K562 (cell line): Measurements from ENCODE around the gene CNGA4. TPM values are rescaled to one million over a fixed set of nuclear protein-coding genes. Genes with fewer than 3 reads are reported as not detected.

Source experiments
- CBFA2T2 ChIP-seq: fragments of 450-650 bp; conservative IDR thresholded peaks from 2 replicates; pipeline ENCODE4 v1.6.1; 2017; ENCODE audit warnings: mild to moderate bottlenecking
- CHD1 ChIP-seq: fragments of 200-600 bp; sonication (generic); IDR thresholded peaks from one replicate; pipeline ENCODE4 v1.6.1; 2012; ENCODE audit warnings: mild to moderate bottlenecking, moderate library complexity, low read length, inconsistent platforms
- ERF ChIP-seq: fragments of 450-650 bp; formaldehyde crosslinking; IDR thresholded peaks from 2 replicates; pipeline ENCODE4 v1.4.0; 2020; ENCODE audit warnings: mild to moderate bottlenecking, mixed read lengths
- IRF9 ChIP-seq: fragments of 450-650 bp; IDR thresholded peaks from 2 replicates; pipeline ENCODE4 v1.6.1; 2016; ENCODE audit warnings: missing biosample characterization, missing genetic modification characterization
- MAFF ChIP-seq: IDR thresholded peaks from 2 replicates; pipeline ENCODE4 v1.6.1; 2012; ENCODE audit warnings: low read length, improper control_type of control experiment
- MCM5 ChIP-seq: fragments of 450-650 bp; IDR thresholded peaks from 2 replicates; pipeline ENCODE4 v1.6.1; 2016; ENCODE audit warnings: low read depth
- MEIS2 ChIP-seq: fragments of 450-650 bp; IDR thresholded peaks from 2 replicates; pipeline ENCODE4 v1.6.1; 2014; ENCODE audit warnings: mild to moderate bottlenecking; ENCODE audit not compliant: partially characterized antibody
- MTA2 ChIP-seq: fragments of 450-650 bp; IDR thresholded peaks from 2 replicates; pipeline ENCODE4 v1.6.1; 2016; ENCODE audit warnings: low read depth
- RAD51 ChIP-seq: fragments of 450-650 bp; IDR thresholded peaks from 2 replicates; pipeline ENCODE4 v1.7.1; 2016; ENCODE audit warnings: low read depth, mild to moderate bottlenecking, borderline replicate concordance
- RBM15 ChIP-seq: fragments of 200-400 bp; formaldehyde crosslinking; IDR thresholded peaks from 2 replicates; pipeline ENCODE4 v1.6.1; 2018; ENCODE audit warnings: mild to moderate bottlenecking, low read length, moderate library complexity; ENCODE audit not compliant: insufficient read depth
- RBM34 ChIP-seq: fragments of 200-400 bp; formaldehyde crosslinking; IDR thresholded peaks from 2 replicates; pipeline ENCODE4 v1.6.1; 2018; ENCODE audit warnings: low read length, borderline replicate concordance; ENCODE audit not compliant: insufficient read depth
- SLC30A9 ChIP-seq: fragments of 250-450 bp; sonication (Bioruptor Pico); IDR thresholded peaks from 2 replicates; pipeline ENCODE4 v1.8.0; 2022; ENCODE audit warnings: mild to moderate bottlenecking, moderate library complexity
- SNIP1 ChIP-seq: fragments of 450-650 bp; IDR thresholded peaks from 2 replicates; pipeline ENCODE4 v1.7.1; 2017; ENCODE audit warnings: low read depth, mild to moderate bottlenecking
- SOX6 ChIP-seq: fragments of 450-650 bp; IDR thresholded peaks from 2 replicates; pipeline ENCODE4 v1.6.1; 2014; ENCODE audit warnings: mild to moderate bottlenecking
- STAT5A ChIP-seq: IDR thresholded peaks from 2 replicates; pipeline ENCODE4 v1.6.1; 2012; ENCODE audit warnings: low read length, inconsistent platforms, borderline replicate concordance
- TAF1 ChIP-seq: IDR thresholded peaks from 2 replicates; pipeline ENCODE4 v1.6.1; 2011; ENCODE audit warnings: mild to moderate bottlenecking, low read length, moderate library complexity; ENCODE audit not compliant: insufficient read depth, control insufficient read depth, severe bottlenecking; ENCODE audit errors: extremely low read depth
- TEAD2 ChIP-seq: fragments of 450-650 bp; IDR thresholded peaks from 2 replicates; pipeline ENCODE4 v1.6.1; 2016; ENCODE audit warnings: missing genetic modification characterization, control low read depth, missing compliant biosample characterization
- TEAD4 ChIP-seq, 2 experiments: sonication (generic) in 1 of 2; formaldehyde crosslinking in 1 of 2; IDR thresholded peaks; 2 replicates each; pipeline versions ENCODE4 v1.6.1 to v1.8.0; 2012 to 2022; ENCODE audit warnings: borderline replicate concordance in 1 of 2, inconsistent platforms in 1 of 2, low read length in 1 of 2, mild to moderate bottlenecking in 1 of 2, missing genetic modification reagents in 1 of 2
- THAP7 ChIP-seq: fragments of 250-450 bp; sonication (Bioruptor Pico); IDR thresholded peaks from 2 replicates; pipeline ENCODE4 v1.5.0; 2021
- TRIM24 ChIP-seq, 2 experiments: fragments of 450-650 bp; IDR thresholded peaks; 2 replicates each; pipeline ENCODE4 v1.6.1; 2016
- ZBTB17 ChIP-seq: fragments of 450-650 bp; formaldehyde crosslinking; IDR thresholded peaks from 2 replicates; pipeline ENCODE4 v1.4.0; 2020; ENCODE audit warnings: mild to moderate bottlenecking
- ZBTB8A ChIP-seq: fragments of 450-650 bp; IDR thresholded peaks from 2 replicates; pipeline ENCODE4 v1.6.1; 2018; ENCODE audit warnings: mild to moderate bottlenecking, moderate library complexity; ENCODE audit not compliant: partially characterized antibody
- ZC3H11A ChIP-seq: IDR thresholded peaks from 2 replicates; pipeline ENCODE4 v1.6.1; 2012; ENCODE audit warnings: low read depth, low read length, improper control_type of control experiment
- ZNF217 ChIP-seq: sonication (generic); formaldehyde crosslinking; IDR thresholded peaks from 2 replicates; pipeline ENCODE4 v1.8.0; 2022; ENCODE audit warnings: mild to moderate bottlenecking, missing genetic modification reagents
- polyA plus RNA-seq, 8 experiments: library from polyadenylated mRNA; depleted of rRNA in 4 of 8; stranded (reverse) in 5 of 8; unstranded in 3 of 8; fragments of >200 nt; fragmentation: Nextera tagmentation in 2 of 8; fragmentation: Illumina TruSeq in 1 of 8; extraction: Ambion mirVana in 2 of 8; extraction: Trizol in 1 of 8; gene quantifications; 2 replicates each; pipeline versions ENCODE4 v1.2.1 to v1.2.3, GENCODE V29; 2011 to 2014; ENCODE audit warnings: inconsistent platforms in 1 of 8, missing spikeins in 1 of 8
- total RNA-seq, 7 experiments: library from RNA; depleted of rRNA in 6 of 7; stranded (reverse); fragments of >200 nt in 6 of 7; fragmentation: Illumina TruSeq in 2 of 7; extraction: Trizol in 2 of 7; gene quantifications; 2 replicates each; pipeline versions ENCODE4 v1.2.1 to v1.2.3, GENCODE V29; 2011 to 2021; ENCODE audit warnings: low replicate concordance in 1 of 7

The CNGA4 gene
- total and polyA plus RNA-seq, 9 of the 15 experiments (the other 6 are each of a cell fraction or from before 2014, with no cell fraction given): 0.04 to 0.09 (median 0.06) TPM; not detected in 6

GRCh38 chr11:6225024-6225423, 13.9 kb upstream of the CNGA4 start (continued):
- TF ChIP-seq IRF9 (tag) (no peak), MEIS2 (peak; percentile 8), TAF1 (no peak), ERF (CRISPR knock-in tag) (no peak), TEAD4 (IDR thresholded peaks at IDR 0.05; ENCODE audit: low read length) (peak; percentile 76), TEAD4 (CRISPR knock-in tag; IDR thresholded peaks at IDR 0.05; ENCODE audit: borderline replicate concordance) (no peak), SLC30A9 (CRISPR knock-in tag) (no peak), RBM34 (no peak), ZBTB17 (CRISPR knock-in tag) (no peak), RBM15 (no peak), ZBTB8A (no peak), MAFF (no peak), CHD1 (no peak), MCM5 (no peak), TEAD2 (tag) (no peak), MTA2 (0 out of 2 replicates have a peak, but pooled peaks have one; percentile 24), ZNF217 (CRISPR knock-in tag) (no peak), RAD51 (no peak), THAP7 (CRISPR knock-in tag) (no peak), STAT5A (0 out of 2 replicates have a peak, but pooled peaks have one; percentile 20), ZC3H11A (no peak), TRIM24 (IDR thresholded peaks at IDR 0.05) (peak in 1 of 2 experiments; percentile 46; a peak in 1 of 4 replicates), SOX6 (peak; percentile 56), CBFA2T2 (peak; percentile 47; the same call in 1 of the 2 replicates), SNIP1 (no peak)
